ENCODE data around the gene SIRPG.

DNA sequence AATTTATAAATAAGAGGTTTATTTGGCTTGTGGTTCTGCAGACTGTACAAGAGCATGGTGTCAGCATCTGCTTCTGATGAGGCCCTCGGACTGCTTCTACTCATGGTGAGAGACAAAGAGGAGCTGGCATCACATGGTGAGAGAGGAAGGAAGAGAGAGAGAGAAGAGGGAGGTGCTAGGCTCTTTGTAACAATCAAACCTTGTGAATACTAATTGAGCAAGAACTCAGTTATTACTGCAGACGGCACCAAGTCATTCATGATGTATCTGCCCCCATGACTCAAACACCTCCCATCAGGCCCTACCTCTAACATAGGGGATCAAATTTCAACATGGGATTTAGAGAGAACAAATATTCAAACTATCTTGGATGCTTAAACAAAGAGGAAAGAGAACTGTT, 6.3 kb upstream of the SIRPG start:
- TF ChIP-seq, protein P1, sequence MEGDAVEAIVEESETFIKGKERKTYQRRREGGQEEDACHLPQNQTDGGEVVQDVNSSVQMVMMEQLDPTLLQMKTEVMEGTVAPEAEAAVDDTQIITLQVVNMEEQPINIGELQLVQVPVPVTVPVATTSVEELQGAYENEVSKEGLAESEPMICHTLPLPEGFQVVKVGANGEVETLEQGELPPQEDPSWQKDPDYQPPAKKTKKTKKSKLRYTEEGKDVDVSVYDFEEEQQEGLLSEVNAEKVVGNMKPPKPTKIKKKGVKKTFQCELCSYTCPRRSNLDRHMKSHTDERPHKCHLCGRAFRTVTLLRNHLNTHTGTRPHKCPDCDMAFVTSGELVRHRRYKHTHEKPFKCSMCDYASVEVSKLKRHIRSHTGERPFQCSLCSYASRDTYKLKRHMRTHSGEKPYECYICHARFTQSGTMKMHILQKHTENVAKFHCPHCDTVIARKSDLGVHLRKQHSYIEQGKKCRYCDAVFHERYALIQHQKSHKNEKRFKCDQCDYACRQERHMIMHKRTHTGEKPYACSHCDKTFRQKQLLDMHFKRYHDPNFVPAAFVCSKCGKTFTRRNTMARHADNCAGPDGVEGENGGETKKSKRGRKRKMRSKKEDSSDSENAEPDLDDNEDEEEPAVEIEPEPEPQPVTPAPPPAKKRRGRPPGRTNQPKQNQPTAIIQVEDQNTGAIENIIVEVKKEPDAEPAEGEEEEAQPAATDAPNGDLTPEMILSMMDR (IDR thresholded peaks at IDR 0.05) = no peak
- TF ChIP-seq EP300 (IDR thresholded peaks at IDR 0.05) = no peak
